Esophagus muscularis mucosa (tissue), 3 donors: ENCODE results near the gene HSD3B2.

Source experiments
- POLR2AphosphoS5 ChIP-seq, 2 donors: sonication (generic); formaldehyde crosslinking; IDR thresholded peaks; one replicate each; pipeline ENCODE4 v1.6.1; 2017; ENCODE audit warnings: antibody characterized with exemption in 2 of 2
- TF ChIP-seq, protein P1 (sequence below), 3 experiments: fragments of 200-600 bp in 2 of 3; fragments of 450-650 bp in 1 of 3; sonication (generic) in 2 of 3; IDR thresholded peaks; one replicate each; pipeline ENCODE4 v1.5.1; 2017 to 2019; ENCODE audit warnings: antibody characterized with exemption in 3 of 3, mild to moderate bottlenecking in 2 of 3, moderate library complexity in 1 of 3

DNA sequence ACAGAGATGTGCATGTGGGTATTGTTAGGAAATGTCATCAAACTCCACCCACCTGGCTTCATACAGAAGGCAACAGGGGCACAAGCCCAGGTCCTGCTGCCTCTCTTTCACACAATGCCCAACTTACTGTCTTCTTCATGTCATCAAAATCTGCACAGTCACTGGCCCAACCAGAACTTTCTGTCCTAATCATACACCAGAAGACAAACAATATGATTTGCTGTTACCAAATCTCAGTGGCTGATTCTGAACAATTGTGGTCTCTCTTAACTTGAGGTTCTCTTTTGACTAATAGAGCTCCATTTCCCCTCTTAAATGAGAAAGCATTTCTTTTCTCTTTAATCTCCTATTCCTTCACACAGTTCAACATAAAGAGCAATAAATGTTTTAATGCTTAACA is 7.7 kb downstream of the HSD3B2 start:
- TF ChIP-seq, protein P1, sequence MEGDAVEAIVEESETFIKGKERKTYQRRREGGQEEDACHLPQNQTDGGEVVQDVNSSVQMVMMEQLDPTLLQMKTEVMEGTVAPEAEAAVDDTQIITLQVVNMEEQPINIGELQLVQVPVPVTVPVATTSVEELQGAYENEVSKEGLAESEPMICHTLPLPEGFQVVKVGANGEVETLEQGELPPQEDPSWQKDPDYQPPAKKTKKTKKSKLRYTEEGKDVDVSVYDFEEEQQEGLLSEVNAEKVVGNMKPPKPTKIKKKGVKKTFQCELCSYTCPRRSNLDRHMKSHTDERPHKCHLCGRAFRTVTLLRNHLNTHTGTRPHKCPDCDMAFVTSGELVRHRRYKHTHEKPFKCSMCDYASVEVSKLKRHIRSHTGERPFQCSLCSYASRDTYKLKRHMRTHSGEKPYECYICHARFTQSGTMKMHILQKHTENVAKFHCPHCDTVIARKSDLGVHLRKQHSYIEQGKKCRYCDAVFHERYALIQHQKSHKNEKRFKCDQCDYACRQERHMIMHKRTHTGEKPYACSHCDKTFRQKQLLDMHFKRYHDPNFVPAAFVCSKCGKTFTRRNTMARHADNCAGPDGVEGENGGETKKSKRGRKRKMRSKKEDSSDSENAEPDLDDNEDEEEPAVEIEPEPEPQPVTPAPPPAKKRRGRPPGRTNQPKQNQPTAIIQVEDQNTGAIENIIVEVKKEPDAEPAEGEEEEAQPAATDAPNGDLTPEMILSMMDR (IDR thresholded peaks at IDR 0.05): no peak
- TF ChIP-seq POLR2AphosphoS5 (IDR thresholded peaks at IDR 0.05): no peak
